Activated CD4-positive, alpha-beta memory T cell treated with anti-CD3 and anti-CD28 coated beads, Interleukin-2, amount 10 ng/mL, durations not matched to agents 7 days and 5 days (primary cell): ENCODE measurements around the gene FOXE1. TPM values are rescaled to one million over a fixed set of nuclear protein-coding genes. Genes with fewer than 3 reads are reported as not detected.
A peak's percentile ranks its signal among the peaks of the same experiment; 100 is the strongest.

Experiments
- CTCF ChIA-PET: fragments of 350-600 bp; sonication (Branson Sonifier 250); formaldehyde crosslinking; loops from one replicate; lab custom pipeline; 2021; ENCODE audit warnings: antibody characterized with exemption, inconsistent platforms; lab: Charles Lee
- POLR2A ChIA-PET: fragments of 350-600 bp; sonication (Branson Sonifier 250); formaldehyde crosslinking; loops from one replicate; lab custom pipeline; 2021; ENCODE audit warnings: antibody characterized with exemption; lab: Charles Lee
- DNase-seq: peaks from one replicate; pipeline ENCODE4 v3.0.0-alpha.2; 2020
- H3K27ac Mint-ChIP-seq: one replicate; pipeline ENCODE4 v1.8.0; 2021; ENCODE audit warnings: mild to moderate bottlenecking, mixed read lengths
- H3K27me3 Mint-ChIP-seq: one replicate; pipeline ENCODE4 v1.8.0; 2021; ENCODE audit warnings: mixed read lengths
- H3K36me3 Mint-ChIP-seq: one replicate; pipeline ENCODE4 v1.8.0; 2021; ENCODE audit warnings: low read depth, mixed read lengths
- H3K4me1 Mint-ChIP-seq: one replicate; pipeline ENCODE4 v1.8.0; 2021; ENCODE audit warnings: mixed read lengths
- H3K4me3 Mint-ChIP-seq: one replicate; pipeline ENCODE4 v1.8.0; 2021; ENCODE audit warnings: mild to moderate bottlenecking, mixed read lengths
- H3K9me3 Mint-ChIP-seq: one replicate; pipeline ENCODE4 v1.8.0; 2021; ENCODE audit warnings: mixed read lengths
- total RNA-seq, 2 experiments: library from RNA; stranded (reverse); gene quantifications; one replicate each; pipeline ENCODE4 v1.2.3, GENCODE V29; 2021

FOXE1 gene
- total RNA-seq, 2 experiments from 2014 or later = not detected

GRCh38 chr9:97851446-97851883 is 1.6 kb upstream of the FOXE1 start:
- Mint-ChIP-seq H3K27me3 (peaks cover 81% of the 10 kb centered on the region), H3K4me3 (no peak overlapping the region), H3K9me3 (no peaks in the 10 kb centered on the region), H3K36me3 (no peaks in the 10 kb centered on the region), H3K4me1 (peaks cover 27% of the 10 kb centered on the region), H3K27ac (no peak overlapping the region)
- no peak for DNase-seq
- ChIA-PET CTCF (interaction anchor here (0.8 kb wide), 1 partner anchor 51 kb away, joined by 3 read pairs; no protein-coding TSS in a partner anchor), POLR2A (no interaction called here)

- Mint-ChIP-seq H3K36me3 (no peaks in the 10 kb centered on the region), H3K4me3 (no peak overlapping the region), H3K4me1 (peaks cover 27% of the 10 kb centered on the region), H3K27me3 (peaks cover 80% of the 10 kb centered on the region), H3K27ac (no peak overlapping the region), H3K9me3 (no peaks in the 10 kb centered on the region)
- ChIA-PET CTCF (no interaction called here), POLR2A (no interaction called here)
- DNase-seq = no peak
Observed at GRCh38 chr9:97852001-97852398, 1.0 kb upstream of the FOXE1 start.

GRCh38 chr9:97852399-97853055 is 499 bp upstream of the FOXE1 start:
- no peak for DNase-seq
- ChIA-PET CTCF (interaction anchor here (0.7 kb wide), 1 partner anchor 14 kb away, joined by 3 read pairs; no protein-coding TSS in a partner anchor), POLR2A (no interaction called here)
- Mint-ChIP-seq H3K27me3 (peaks cover 80% of the 10 kb centered on the region), H3K27ac (no peak overlapping the region), H3K9me3 (no peaks in the 10 kb centered on the region), H3K4me3 (no peak overlapping the region), H3K36me3 (no peaks in the 10 kb centered on the region), H3K4me1 (peaks cover 28% of the 10 kb centered on the region)

- Mint-ChIP-seq H3K36me3 (no peaks in the 10 kb centered on the region), H3K27me3 (peaks cover 81% of the 10 kb centered on the region), H3K27ac (peak overlapping the region; percentile 5), H3K4me3 (peak overlapping the region; percentile 72), H3K9me3 (no peaks in the 10 kb centered on the region), H3K4me1 (peaks cover 27% of the 10 kb centered on the region)
- ChIA-PET POLR2A (interaction anchor here (0.7 to 1.3 kb wide), 5 partner anchors 49 to 129 kb away, joined by 3 to 4 read pairs (median 3); partner anchors contain the start of genes ANP32B and TRMO), CTCF (interaction anchor here (0.6 to 1.1 kb wide), 3 partner anchors 9 to 221 kb away, joined by 3 to 5 read pairs (median 4); partner anchors contain the start of genes NCBP1 and TSTD2)
- peak; percentile 71 for DNase-seq
Observed at GRCh38 chr9:97853844-97854695, 1.0 kb downstream of the FOXE1 start.

- no peak overlapping the region for H3K27ac Mint-ChIP-seq
- ChIA-PET POLR2A (interaction anchor here (0.9 to 1.2 kb wide), 2 partner anchors 67 to 128 kb away, joined by 3 to 4 read pairs; partner anchors contain the start of genes ANP32B and TRMO), CTCF (interaction anchor here (1.1 kb wide), 1 partner anchor 47 kb away, joined by 4 read pairs; no protein-coding TSS in a partner anchor)
- DNase-seq = no peak
- no peaks in the 10 kb centered on the region for H3K9me3 Mint-ChIP-seq
- H3K4me3 Mint-ChIP-seq = no peak overlapping the region
- peaks cover 81% of the 10 kb centered on the region for H3K27me3 Mint-ChIP-seq
- H3K4me1 Mint-ChIP-seq = peaks cover 24% of the 10 kb centered on the region
- no peaks in the 10 kb centered on the region for H3K36me3 Mint-ChIP-seq
Observed at GRCh38 chr9:97854696-97855485, 1.9 kb downstream of the FOXE1 start.

- Mint-ChIP-seq H3K27me3 (peaks cover 81% of the 10 kb centered on the region), H3K27ac (no peak overlapping the region), H3K9me3 (no peaks in the 10 kb centered on the region), H3K4me3 (no peak overlapping the region), H3K36me3 (no peaks in the 10 kb centered on the region), H3K4me1 (peaks cover 24% of the 10 kb centered on the region)
- DNase-seq = no peak
- ChIA-PET CTCF (no interaction called here), POLR2A (interaction anchor here (1.2 kb wide), 1 partner anchor 127 kb away, joined by 3 read pairs; the partner anchor contains the start of gene ANP32B)
Observed at GRCh38 chr9:97855486-97855875, 2.5 kb downstream of the FOXE1 start.

DNA sequence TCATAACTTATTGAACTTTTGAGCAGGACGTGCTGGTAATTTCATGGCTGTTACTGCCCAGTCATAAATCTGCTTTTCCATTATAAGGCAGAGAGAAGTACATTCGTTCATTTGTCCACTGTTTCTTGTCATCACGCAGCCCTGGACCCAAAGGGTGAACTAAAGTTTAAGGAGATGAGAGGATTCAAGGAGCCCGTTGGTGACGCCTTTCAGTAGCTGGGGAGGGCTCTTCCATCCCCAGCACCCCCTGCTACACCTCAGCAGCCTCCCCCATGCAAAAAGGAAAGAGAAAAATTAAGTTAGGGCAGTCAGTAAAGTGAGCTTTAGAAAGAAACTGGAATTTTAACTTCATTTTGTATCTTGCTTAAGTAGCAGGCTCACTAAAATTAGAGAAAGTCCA is 2.9 kb downstream of the FOXE1 start:
- Mint-ChIP-seq H3K4me1 (peaks cover 24% of the 10 kb centered on the region), H3K9me3 (no peaks in the 10 kb centered on the region), H3K36me3 (no peaks in the 10 kb centered on the region), H3K27ac (no peak overlapping the region), H3K27me3 (peaks cover 80% of the 10 kb centered on the region), H3K4me3 (no peak overlapping the region)
- POLR2A ChIA-PET = no interaction called here
- DNase-seq = no peak
- CTCF ChIA-PET = no interaction called here

DNA sequence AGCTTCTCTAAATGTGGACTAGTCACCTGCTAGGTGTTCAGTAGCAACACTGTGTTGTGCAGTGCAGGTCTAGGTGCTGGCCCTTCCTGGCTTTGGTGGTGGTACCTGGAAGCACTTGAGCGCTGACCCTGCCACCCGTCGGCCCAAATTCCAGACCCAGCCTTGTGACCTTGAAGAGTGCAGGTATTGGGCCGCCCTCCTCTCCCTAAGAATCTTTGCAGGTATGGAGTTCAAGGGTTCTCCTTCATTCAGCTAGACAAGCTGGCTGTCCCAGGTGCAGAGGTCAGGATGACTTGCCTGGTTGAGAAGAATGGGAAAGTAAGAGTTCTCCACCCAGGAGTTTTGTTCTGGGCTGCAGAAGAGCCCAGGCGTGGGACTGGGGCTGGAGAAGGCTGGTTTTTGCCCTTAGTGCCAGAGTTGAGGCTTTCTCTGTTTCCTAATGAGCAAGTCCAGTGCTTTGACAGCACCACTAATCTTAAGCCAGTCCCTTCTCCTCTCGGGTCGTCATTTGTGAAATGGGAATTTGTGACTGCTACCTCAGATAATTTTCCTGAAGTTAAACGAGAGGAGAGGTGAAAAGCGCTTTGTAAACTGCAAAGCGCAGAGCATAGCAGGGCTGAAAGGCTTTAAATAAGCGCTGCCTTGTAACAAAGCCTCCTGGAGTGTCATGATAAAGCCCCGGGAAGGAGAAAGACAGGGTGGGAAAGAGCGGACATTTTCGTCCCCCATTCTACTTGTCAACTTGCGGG is 4.0 kb downstream of the FOXE1 start:
- POLR2A ChIA-PET = no interaction called here
- Mint-ChIP-seq H3K4me3 (no peak overlapping the region), H3K27ac (no peak overlapping the region), H3K36me3 (no peaks in the 10 kb centered on the region), H3K4me1 (peaks cover 21% of the 10 kb centered on the region), H3K9me3 (no peaks in the 10 kb centered on the region), H3K27me3 (peaks cover 81% of the 10 kb centered on the region)
- no peak for DNase-seq
- CTCF ChIA-PET = no interaction called here

DNA sequence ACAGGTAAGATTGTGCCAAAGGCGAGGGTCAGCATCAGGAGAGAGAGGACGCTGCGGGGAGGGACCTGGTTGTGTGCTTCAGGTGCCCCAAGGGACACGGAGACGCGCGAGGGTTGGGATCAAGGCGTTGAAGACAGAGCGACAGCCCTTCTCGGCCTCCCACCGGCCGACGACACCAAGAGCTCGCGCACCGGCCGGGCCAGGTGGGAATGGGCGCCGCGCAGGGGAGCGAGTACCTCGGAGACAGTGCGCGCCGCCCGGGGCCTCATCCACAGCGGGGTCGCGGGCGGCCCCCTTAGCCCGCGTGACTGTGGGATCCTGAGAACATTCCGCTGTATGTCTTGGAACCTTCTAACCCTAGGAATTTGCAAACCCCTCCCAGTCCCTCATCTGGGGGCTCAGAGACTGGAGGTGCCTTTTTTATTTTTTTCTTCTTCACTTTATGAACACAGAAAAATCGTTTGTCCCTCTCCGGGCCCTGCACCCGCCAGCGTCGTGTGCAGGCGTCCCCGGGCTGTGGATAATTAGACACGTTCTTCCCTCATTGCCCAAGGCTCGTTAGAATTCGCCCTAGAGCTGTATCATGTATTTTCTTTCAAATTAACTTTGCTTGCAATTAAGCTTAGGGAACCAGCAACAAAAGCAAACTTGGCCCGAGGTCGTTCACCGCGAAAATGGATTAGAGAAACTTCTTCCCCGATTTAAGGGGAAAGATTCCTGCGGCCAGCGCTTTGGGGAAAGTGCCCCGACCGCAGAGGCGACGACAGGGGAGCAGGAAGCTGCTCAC is 4.8 kb downstream of the FOXE1 start:
- no peak overlapping the region for H3K4me3 Mint-ChIP-seq
- no peaks in the 10 kb centered on the region for H3K9me3 Mint-ChIP-seq
- no peak for DNase-seq
- peaks cover 17% of the 10 kb centered on the region for H3K4me1 Mint-ChIP-seq
- H3K27me3 Mint-ChIP-seq = peaks cover 78% of the 10 kb centered on the region
- no peak overlapping the region for H3K27ac Mint-ChIP-seq
- ChIA-PET POLR2A (no interaction called here), CTCF (no interaction called here)
- no peaks in the 10 kb centered on the region for H3K36me3 Mint-ChIP-seq

DNA sequence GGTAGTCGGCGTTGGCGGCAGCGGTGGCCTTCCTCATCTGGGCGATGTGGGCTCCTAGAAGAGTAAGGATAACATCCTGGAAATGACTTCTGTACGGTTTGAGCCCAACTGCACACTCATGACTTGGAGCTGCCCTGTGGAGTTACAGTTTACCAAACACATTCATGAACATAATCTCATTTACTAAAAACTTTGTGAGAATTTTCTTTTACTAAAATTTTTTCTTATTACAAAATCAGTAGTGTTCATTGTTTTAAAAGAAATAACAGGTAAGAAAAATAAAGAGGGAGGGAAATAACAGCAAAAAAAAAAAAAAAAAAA is 5.3 kb downstream of the FOXE1 start:
- no peaks in the 10 kb centered on the region for H3K36me3 Mint-ChIP-seq
- POLR2A ChIA-PET = no interaction called here
- H3K27me3 Mint-ChIP-seq = peaks cover 75% of the 10 kb centered on the region
- peaks cover 15% of the 10 kb centered on the region for H3K4me1 Mint-ChIP-seq
- no peak overlapping the region for H3K27ac Mint-ChIP-seq
- H3K9me3 Mint-ChIP-seq = no peaks in the 10 kb centered on the region
- CTCF ChIA-PET = no interaction called here
- DNase-seq = no peak
- no peak overlapping the region for H3K4me3 Mint-ChIP-seq

DNA sequence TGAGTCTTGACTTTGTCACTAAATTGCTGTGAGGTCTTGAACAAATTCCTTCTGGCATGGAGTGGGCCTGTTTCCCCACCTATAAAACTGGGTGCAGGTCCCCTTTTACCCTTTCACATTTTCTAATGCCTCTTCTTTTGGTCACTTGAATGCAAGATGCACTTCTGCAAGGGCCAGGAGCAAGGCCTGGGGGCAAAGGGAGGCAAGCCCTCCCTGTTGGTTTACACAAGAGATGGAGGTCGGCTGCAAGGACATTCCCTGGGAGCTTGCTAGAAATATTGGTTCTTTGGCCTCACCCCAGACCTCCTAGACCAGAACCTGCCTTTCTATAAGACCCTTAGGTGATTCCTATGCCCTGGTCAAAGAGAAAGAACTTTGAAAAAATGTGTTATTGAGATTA is 5.8 kb downstream of the FOXE1 start:
- Mint-ChIP-seq H3K4me1 (peaks cover 15% of the 10 kb centered on the region), H3K27me3 (peaks cover 76% of the 10 kb centered on the region), H3K27ac (no peak overlapping the region), H3K36me3 (no peaks in the 10 kb centered on the region), H3K4me3 (no peak overlapping the region), H3K9me3 (no peaks in the 10 kb centered on the region)
- CTCF ChIA-PET = no interaction called here
- POLR2A ChIA-PET = interaction anchor here (0.9 kb wide), 1 partner anchor 62 kb away, joined by 3 read pairs; no protein-coding TSS in a partner anchor
- no peak for DNase-seq
